B cell (primary cell): Measurements from ENCODE around the gene MIX23. TPM values are rescaled to one million over a fixed set of nuclear protein-coding genes. Genes with fewer than 3 reads are reported as not detected.

Experiments used
- ATAC-seq: fragments of 200-7000 bp; cut with Tn5 transposase; one replicate; pipeline ENCODE4 v1.10.0; 2021; ENCODE audit warnings: low read depth, mild to moderate bottlenecking, moderate number of reproducible peaks, moderate library complexity
- CTCF ChIA-PET: fragments of 350-600 bp; sonication (Branson Sonifier 250); formaldehyde crosslinking; loops from one replicate; lab custom pipeline; 2021; ENCODE audit warnings: antibody characterized with exemption, inconsistent platforms; lab: Charles Lee
- POLR2A ChIA-PET: fragments of 350-600 bp; sonication (Branson Sonifier 250); formaldehyde crosslinking; loops from one replicate; lab custom pipeline; 2021; ENCODE audit warnings: antibody characterized with exemption; lab: Charles Lee
- DNase-seq: peaks from one replicate; pipeline ENCODE4 v3.0.0; 2013
- H2AFZ ChIP-seq: 2 replicates; pipeline ENCODE4 v1.6.1; 2012; ENCODE audit warnings: mild to moderate bottlenecking, low read depth, low read length; ENCODE audit not compliant: insufficient read depth, poor library complexity, severe bottlenecking
- H3K27ac ChIP-seq, 2 donors: 1 replicate in 1 of 2; 2 replicates in 1 of 2; pipeline ENCODE4 v1.5.1; 2012 to 2013; ENCODE audit warnings: low read length in 2 of 2, mild to moderate bottlenecking in 2 of 2, moderate library complexity in 1 of 2
- H3K27me3 ChIP-seq, 4 experiments: fragments of 200-600 bp in 1 of 4; sonication (generic) in 1 of 4; replicated peaks in 1 of 4; 1 replicate in 2 of 4; 2 replicates in 2 of 4; pipeline versions ENCODE4 v1.6.1 to v1.7.0; 2013 to 2016; ENCODE audit warnings: low read length in 3 of 4, mild to moderate bottlenecking in 2 of 4, mixed read lengths in 1 of 4, moderate library complexity in 1 of 4; ENCODE audit not compliant: insufficient read depth in 4 of 4, control insufficient read depth in 3 of 4; ENCODE audit errors: control extremely low read depth in 1 of 4
- H3K36me3 ChIP-seq, 2 experiments: replicated peaks in 1 of 2; 1 replicate in 1 of 2; 2 replicates in 1 of 2; pipeline versions ENCODE4 v1.6.1 to v1.7.1; 2013; ENCODE audit warnings: low read length in 1 of 2; ENCODE audit not compliant: insufficient read depth in 2 of 2, control insufficient read depth in 1 of 2; ENCODE audit errors: control extremely low read depth in 1 of 2, extremely low read depth in 1 of 2
- H3K4me1 ChIP-seq, 2 donors: fragments of 200-600 bp in 1 of 2; sonication (generic) in 1 of 2; 1 replicate in 1 of 2; 2 replicates in 1 of 2; pipeline versions ENCODE4 v1.5.1 to v1.6.1; 2013 to 2017; ENCODE audit warnings: low read length in 2 of 2; ENCODE audit not compliant: control insufficient read depth in 2 of 2, insufficient read depth in 2 of 2
- H3K4me2 ChIP-seq: replicated peaks from 2 replicates; pipeline ENCODE3; 2012; ENCODE audit warnings: mild to moderate bottlenecking, low read depth, low read length; ENCODE audit not compliant: poor library complexity, severe bottlenecking
- H3K4me3 ChIP-seq, 5 experiments: fragments of 200-600 bp in 1 of 5; sonication (generic) in 1 of 5; 1 replicate in 3 of 5; 2 replicates in 2 of 5; pipeline versions ENCODE4 v1.5.1 to v1.7.0; 2011 to 2016; ENCODE audit warnings: low read length in 4 of 5, mild to moderate bottlenecking in 4 of 5, low read depth in 2 of 5, control low read depth in 1 of 5, moderate library complexity in 1 of 5; ENCODE audit not compliant: insufficient read depth in 1 of 5; ENCODE audit errors: control extremely low read depth in 1 of 5, extremely low read depth in 1 of 5
- H3K79me2 ChIP-seq: fragments of 200-600 bp; sonication (generic); one replicate; pipeline ENCODE4 v1.6.0; 2016; ENCODE audit warnings: low read length; ENCODE audit not compliant: control insufficient read depth, insufficient read depth
- H3K9ac ChIP-seq: fragments of 200-600 bp; sonication (generic); 2 replicates; pipeline ENCODE4 v1.6.1; 2017; ENCODE audit warnings: mild to moderate bottlenecking, low read length, moderate library complexity
- H3K9me3 ChIP-seq, 3 donors: one replicate each; pipeline versions ENCODE4 v1.6.1 to v1.7.1; 2013; ENCODE audit warnings: low read length in 2 of 3; ENCODE audit not compliant: control insufficient read depth in 2 of 3, insufficient read depth in 1 of 3; ENCODE audit errors: control extremely low read depth in 1 of 3
- H4K20me1 ChIP-seq: 2 replicates; pipeline ENCODE4 v1.6.0; 2012; ENCODE audit warnings: mild to moderate bottlenecking, low read length; ENCODE audit not compliant: insufficient read depth, control insufficient read depth, poor library complexity, severe bottlenecking
- H3K27ac Mint-ChIP-seq: one replicate; pipeline ENCODE4 v1.8.0; 2021; ENCODE audit warnings: mixed read lengths
- H3K27me3 Mint-ChIP-seq: one replicate; pipeline ENCODE4 v1.8.0; 2021; ENCODE audit warnings: mixed read lengths
- H3K4me1 Mint-ChIP-seq: one replicate; pipeline ENCODE4 v1.8.0; 2021; ENCODE audit warnings: mixed read lengths
- H3K4me3 Mint-ChIP-seq: one replicate; pipeline ENCODE4 v1.8.0; 2021; ENCODE audit warnings: mixed read lengths
- H3K9me3 Mint-ChIP-seq: one replicate; pipeline ENCODE4 v1.8.0; 2022; ENCODE audit warnings: mixed read lengths; ENCODE audit not compliant: insufficient read depth
- CTCF ChIP-seq: fragments of 200-600 bp; IDR thresholded peaks from one replicate; pipeline ENCODE4 v1.8.0; 2022; ENCODE audit warnings: antibody characterized with exemption, mild to moderate bottlenecking
- EZH2 ChIP-seq: IDR thresholded peaks from 2 replicates; pipeline ENCODE4 v1.6.1; 2012; ENCODE audit warnings: borderline replicate concordance, low read depth, mild to moderate bottlenecking, moderate library complexity, low read length; ENCODE audit not compliant: insufficient read depth, poor library complexity, severe bottlenecking
- WGBS: methylation state at CpG from one replicate; pipeline ENCODE4 v1.1.5; 2013; ENCODE audit warnings: missing lambda C conversion rate; ENCODE audit not compliant: insufficient coverage; 5-methylcytosine and 5-hydroxymethylcytosine counted together
- intact Hi-C: fragments of 100-400 bp; cut with micrococcal nuclease; formaldehyde crosslinking; loops from one replicate; pipeline ENCODE4 v1.10.0; 2022
- polyA plus RNA-seq: library from polyadenylated mRNA; depleted of rRNA; stranded (reverse); fragments of >200 nt; gene quantifications from 2 replicates; pipeline ENCODE4 v1.2.3, GENCODE V29; 2012
- total RNA-seq, 2 donors: library from RNA; stranded (reverse); fragments of 120-200 nt in 1 of 2; gene quantifications; 1 replicate in 1 of 2; 2 replicates in 1 of 2; pipeline versions ENCODE4 v1.2.3 to v1.2.4, GENCODE V29; 2013 to 2022

MIX23 gene
- total and polyA plus RNA-seq, 2 donors (not counting 1 experiment from before 2014, with no cell fraction given) = 9.2 to 33.1 TPM

GRCh38 chr3:122391681-122392446 lies 8.8 kb upstream of the MIX23 start:
- Mint-ChIP-seq H3K27me3 (no peaks in the 10 kb centered on the region), H3K4me3 (no peak overlapping the region), H3K27ac (no peak overlapping the region), H3K4me1 (peaks cover 19% of the 10 kb centered on the region), H3K9me3 (no peaks in the 10 kb centered on the region)
- Histone ChIP-seq H3K27ac (no peak overlapping the region), H4K20me1 (no peaks in the 10 kb centered on the region), H3K27me3 (no peaks in the 10 kb centered on the region), H3K36me3 (no peaks in the 10 kb centered on the region), H2AFZ (no peak overlapping the region), H3K4me3 (no peak overlapping the region), H3K79me2 (peaks cover 14% of the 10 kb centered on the region), H3K9me3 (no peaks in the 10 kb centered on the region), H3K4me2 (no peak overlapping the region), H3K9ac (no peak overlapping the region), H3K4me1 (no peaks in the 10 kb centered on the region)
- ATAC-seq = no peak
- POLR2A ChIA-PET = no interaction called here
- DNase-seq = no peak
- intact Hi-C loops = loop anchor here (2.0 to 10.0 kb wide), 2 partner anchors 63 to 637 kb away; no protein-coding TSS in a partner anchor
- WGBS = 100% methylated on average over 1 of the region's 2 CpGs
- TF ChIP-seq EZH2 (no peak), CTCF (no peak)
- CTCF ChIA-PET = interaction anchor here (0.7 to 3.2 kb wide), 9 partner anchors 9 to 846 kb away, joined by 3 to 38 read pairs (median 5); partner anchors contain the start of genes FAM162A, MIX23, SEMA5B and WDR5B

- Histone ChIP-seq H3K27me3 (no peaks in the 10 kb centered on the region), H3K79me2 (peaks cover 14% of the 10 kb centered on the region), H4K20me1 (no peaks in the 10 kb centered on the region), H3K4me1 (no peaks in the 10 kb centered on the region), H3K9me3 (no peaks in the 10 kb centered on the region), H3K27ac (no peak overlapping the region), H3K36me3 (no peaks in the 10 kb centered on the region), H2AFZ (no peak overlapping the region), H3K9ac (no peak overlapping the region), H3K4me3 (no peak overlapping the region), H3K4me2 (no peak overlapping the region)
- no peak for TF ChIP-seq CTCF
- no peak for TF ChIP-seq EZH2
- H3K27me3 Mint-ChIP-seq = no peaks in the 10 kb centered on the region
- no peak for DNase-seq
- ChIA-PET CTCF (interaction anchor here (1.1 kb wide), 2 partner anchors 18 to 638 kb away, joined by 3 read pairs; no protein-coding TSS in a partner anchor), POLR2A (no interaction called here)
- WGBS = 86% methylated on average over 1 of the region's 4 CpGs
- peaks cover 21% of the 10 kb centered on the region for H3K4me1 Mint-ChIP-seq
- ATAC-seq = no peak
- H3K9me3 Mint-ChIP-seq = no peaks in the 10 kb centered on the region
- intact Hi-C loops = loop anchor here (10.0 kb wide), 1 partner anchor 64 kb away; no protein-coding TSS in a partner anchor
- H3K27ac Mint-ChIP-seq = no peak overlapping the region
- no peak overlapping the region for H3K4me3 Mint-ChIP-seq
Observed at GRCh38 chr3:122390665-122391064, 7.6 kb upstream of the MIX23 start.
